Lung microvascular endothelial cell (primary cell): ENCODE results near the gene ADGRG3. TPM values are rescaled to one million over a fixed set of nuclear protein-coding genes. Genes with fewer than 3 reads are reported as not detected.

Experiments used
- DNase-seq, 2 donors: peaks; one replicate each; pipeline versions ENCODE4 v3.0.0 to v3.0.0-alpha.2; 2010; ENCODE audit warnings: low read depth in 2 of 2
- total RNA-seq: library from RNA; depleted of rRNA; stranded (reverse); fragments of >200 nt; gene quantifications from 2 replicates; pipeline ENCODE4 v1.2.1, GENCODE V29; 2014

Gene ADGRG3
- total RNA-seq, 1 donor from 2014 or later: 8.3 TPM

- DNase-seq: no peak
Measured at GRCh38 chr16:57679767-57680482, 11.8 kb downstream of the ADGRG3 start.

DNA sequence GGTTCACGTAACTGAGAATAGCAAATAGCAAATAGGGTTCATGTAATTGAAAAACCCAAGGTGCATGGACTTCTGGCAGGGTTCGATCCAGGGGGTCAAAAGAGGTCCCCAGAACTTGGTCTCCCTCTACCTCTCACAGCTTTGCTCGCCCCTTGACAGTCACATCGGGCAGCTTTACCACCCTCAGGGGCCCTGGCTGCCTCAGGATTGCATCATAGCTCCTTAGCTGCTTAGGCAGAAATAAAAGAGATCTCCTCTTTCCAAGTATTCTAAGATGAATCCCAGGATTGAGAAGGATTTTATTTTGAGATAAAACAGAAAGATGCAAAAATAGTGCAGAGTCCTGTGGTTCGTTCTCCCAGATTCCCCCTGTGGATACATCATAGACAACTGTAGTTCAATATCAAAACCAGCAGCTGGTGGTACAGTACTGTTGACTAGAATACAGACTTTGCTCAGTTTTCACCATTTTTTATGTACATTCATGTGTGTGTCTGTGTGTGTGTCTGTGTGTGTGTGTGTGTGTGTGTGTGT is 12.8 kb downstream of the ADGRG3 start:
- no peak for DNase-seq

- no peak for DNase-seq
Measured at GRCh38 chr16:57681950-57682728, 14.0 kb downstream of the ADGRG3 start.

GRCh38 chr16:57682809-57683635 is 14.9 kb downstream of the ADGRG3 start:
- no peak for DNase-seq

- no peak for DNase-seq
Measured at GRCh38 chr16:57683636-57684545, 15.8 kb downstream of the ADGRG3 start.

GRCh38 chr16:57684626-57685358 is 16.7 kb downstream of the ADGRG3 start:
- DNase-seq: no peak

DNA sequence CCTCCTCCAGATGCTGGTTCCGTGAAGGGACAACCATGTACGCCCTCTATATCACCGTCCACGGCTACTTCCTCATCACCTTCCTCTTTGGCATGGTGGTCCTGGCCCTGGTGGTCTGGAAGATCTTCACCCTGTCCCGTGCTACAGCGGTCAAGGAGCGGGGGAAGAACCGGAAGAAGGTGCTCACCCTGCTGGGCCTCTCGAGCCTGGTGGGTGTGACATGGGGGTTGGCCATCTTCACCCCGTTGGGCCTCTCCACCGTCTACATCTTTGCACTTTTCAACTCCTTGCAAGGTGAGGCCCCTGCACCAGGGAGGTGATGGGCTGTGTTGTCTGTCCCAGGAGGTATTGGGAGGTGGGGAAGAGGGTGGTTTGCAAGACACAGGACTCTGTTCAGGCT is 17.5 kb downstream of the ADGRG3 start:
- DNase-seq: no peak

- no peak for DNase-seq
Measured at GRCh38 chr16:57686577-57686976, 18.5 kb downstream of the ADGRG3 start.

DNA sequence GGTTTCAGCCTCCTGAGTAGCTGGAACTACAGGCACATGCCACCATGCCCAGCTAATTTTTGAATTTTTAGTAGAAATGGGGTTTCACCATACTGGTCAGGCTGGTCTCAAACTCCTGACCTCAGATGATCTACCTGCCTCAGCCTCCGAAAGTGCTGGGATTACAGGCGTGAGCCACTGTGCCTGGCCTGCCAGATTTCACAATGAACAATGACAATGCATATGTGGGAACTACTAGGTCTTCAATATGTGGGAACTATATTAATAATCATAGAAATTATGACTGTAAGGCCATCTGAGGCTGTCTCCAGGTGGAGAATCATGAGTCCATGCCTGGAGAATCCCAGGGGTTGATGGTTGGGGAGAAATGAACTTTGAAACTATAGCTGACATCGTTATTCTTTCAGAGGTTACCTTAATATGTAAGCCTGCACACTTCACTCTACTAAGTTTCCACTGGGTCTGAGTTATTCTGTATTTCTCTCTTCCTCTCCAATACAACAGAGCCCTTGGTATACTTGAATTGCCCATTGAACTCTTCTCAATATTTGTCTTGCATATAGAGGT is 19.3 kb downstream of the ADGRG3 start:
- DNase-seq: no peak

DNA sequence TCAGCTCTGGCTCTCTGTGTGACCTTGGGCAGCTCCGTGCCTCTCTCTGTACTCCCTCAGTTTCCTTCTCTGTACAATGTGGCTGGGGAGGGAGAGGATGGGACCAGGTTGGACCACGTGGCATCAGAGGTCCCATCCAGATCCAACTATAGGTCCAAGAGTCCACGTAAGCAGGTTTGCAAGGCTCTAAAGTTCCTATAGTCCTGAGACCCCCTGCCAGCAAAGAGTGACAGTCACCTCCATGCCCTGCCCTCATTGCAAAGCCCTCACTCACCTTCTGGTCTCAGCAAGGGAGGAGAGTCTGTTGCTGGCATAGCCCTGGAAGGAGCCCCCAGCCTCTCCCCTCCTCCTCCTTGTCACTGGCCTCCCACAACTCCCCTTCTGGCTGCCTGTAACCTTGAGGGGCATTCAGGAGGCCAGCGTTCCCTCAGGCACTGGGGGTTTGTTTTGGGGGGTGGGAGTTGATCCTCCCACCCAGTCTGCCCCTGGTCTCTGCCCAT is 20.4 kb downstream of the ADGRG3 start:
- DNase-seq: no peak

DNA sequence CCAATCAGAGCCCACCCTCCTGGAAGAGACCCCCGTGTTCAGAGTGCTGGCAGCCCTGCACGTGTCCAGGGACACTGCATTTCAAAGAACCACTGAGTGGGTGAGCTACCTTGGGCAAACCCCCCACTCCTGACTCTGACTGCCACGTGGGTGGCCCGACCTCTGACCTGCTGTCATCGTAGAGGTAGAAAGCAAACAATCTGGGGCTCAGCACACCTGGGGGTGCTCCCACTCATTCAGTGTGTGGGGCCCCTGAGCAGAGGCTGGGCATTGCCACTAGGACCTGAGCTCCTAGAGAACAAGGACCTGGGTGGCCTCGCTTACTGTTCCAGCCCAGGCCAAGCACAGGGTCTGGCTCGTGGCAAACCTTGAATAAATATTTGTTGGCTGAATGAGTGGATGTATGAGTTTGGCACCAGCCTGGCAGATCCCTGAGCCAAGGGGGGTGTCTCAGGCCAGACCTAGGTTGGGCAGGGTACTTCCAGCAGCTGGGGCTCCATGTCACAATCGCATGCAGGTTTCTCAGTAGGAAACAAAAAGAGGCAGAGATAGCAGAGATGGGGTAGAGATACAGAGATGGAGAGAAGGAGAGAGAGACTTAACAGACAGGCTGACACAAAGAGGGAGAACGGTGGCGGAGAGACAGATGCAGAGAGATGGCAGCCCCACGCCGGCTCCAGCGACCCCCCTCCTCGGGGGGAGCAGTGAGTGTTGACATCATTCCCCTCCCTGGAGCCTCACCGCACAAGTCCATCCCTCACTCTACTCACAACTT is 21.1 kb downstream of the ADGRG3 start:
- DNase-seq: no peak

- no peak for DNase-seq
Measured at GRCh38 chr16:57689762-57690558, 21.9 kb downstream of the ADGRG3 start.

GRCh38 chr16:57690782-57691471 is 22.8 kb downstream of the ADGRG3 start:
- DNase-seq: no peak

- no peak for DNase-seq
Measured at GRCh38 chr16:57692636-57693035, 24.5 kb downstream of the ADGRG3 start.

DNA sequence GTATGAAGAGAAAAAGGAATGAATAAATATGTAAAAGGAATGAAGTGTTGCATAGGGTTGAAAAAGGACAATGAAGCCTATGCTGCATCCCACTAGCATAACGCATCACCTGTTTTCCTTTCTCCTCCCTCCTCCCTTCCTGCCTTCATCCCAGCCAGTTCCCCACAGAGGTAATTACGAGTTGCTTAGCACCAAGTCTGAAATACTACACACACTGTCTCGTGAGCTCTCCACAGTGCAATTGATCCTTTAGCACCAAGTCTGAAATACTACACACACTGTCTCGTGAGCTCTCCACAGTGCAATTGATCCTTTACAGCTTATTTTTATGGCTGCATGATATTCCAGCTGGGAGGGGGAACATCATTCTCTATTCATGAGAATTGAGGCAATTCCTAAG is 25.4 kb downstream of the ADGRG3 start:
- DNase-seq: no peak

GRCh38 chr16:57694231-57694724 is 26.2 kb downstream of the ADGRG3 start:
- DNase-seq: no peak
